Tibial nerve (tissue), 4 donors: Measurements from ENCODE around the gene CBARP. TPM values are rescaled to one million over a fixed set of nuclear protein-coding genes. Genes with fewer than 3 reads are reported as not detected.

Experiments
- DNase-seq, 2 donors: peaks; one replicate each; pipeline ENCODE4 v3.0.0-alpha.2; 2019; ENCODE audit warnings: low spot score in 2 of 2
- H3K27ac ChIP-seq, 4 donors: fragments of 200-600 bp; sonication (generic) in 3 of 4; one replicate each; pipeline ENCODE4 v1.5.1; 2017 to 2019; ENCODE audit warnings: mild to moderate bottlenecking in 1 of 4
- H3K27me3 ChIP-seq, 2 donors: fragments of 200-600 bp; sonication (generic) in 1 of 2; one replicate each; pipeline versions ENCODE4 v1.5.1 to v1.6.0; 2017 to 2019
- H3K36me3 ChIP-seq, 3 donors: fragments of 200-600 bp; sonication (generic); one replicate each; pipeline ENCODE4 v1.5.1; 2018 to 2019
- H3K4me1 ChIP-seq, 4 donors: fragments of 200-600 bp; sonication (generic) in 3 of 4; one replicate each; pipeline ENCODE4 v1.5.1; 2017 to 2019
- H3K4me3 ChIP-seq, 4 donors: fragments of 200-600 bp; sonication (generic) in 3 of 4; one replicate each; pipeline ENCODE4 v1.5.1; 2017 to 2019; ENCODE audit warnings: mild to moderate bottlenecking in 1 of 4, moderate library complexity in 1 of 4
- H3K9me3 ChIP-seq, 4 donors: fragments of 200-600 bp; sonication (generic) in 3 of 4; one replicate each; pipeline ENCODE4 v1.5.1; 2017 to 2019
- CTCF ChIP-seq, 5 experiments: fragments of 200-600 bp in 3 of 5; fragments of 450-650 bp in 2 of 5; sonication (generic) in 3 of 5; IDR thresholded peaks; one replicate each; pipeline ENCODE4 v1.5.1; 2016 to 2019; ENCODE audit warnings: antibody characterized with exemption in 5 of 5, mild to moderate bottlenecking in 3 of 5, moderate library complexity in 2 of 5
- EP300 ChIP-seq, 2 donors: sonication (generic); formaldehyde crosslinking; IDR thresholded peaks; one replicate each; pipeline ENCODE4 v1.6.1; 2017; ENCODE audit warnings: antibody characterized with exemption in 2 of 2, mild to moderate bottlenecking in 1 of 2
- POLR2A ChIP-seq, 2 donors: fragments of 450-650 bp; IDR thresholded peaks; one replicate each; pipeline ENCODE4 v1.6.1; 2017; ENCODE audit warnings: antibody characterized with exemption in 2 of 2, mild to moderate bottlenecking in 2 of 2, moderate library complexity in 2 of 2
- WGBS, 2 donors: methylation state at CpG; one replicate each; pipeline ENCODE4 v1.1.5; 2018; 5-methylcytosine and 5-hydroxymethylcytosine counted together
- total RNA-seq, 4 donors: library from RNA; depleted of rRNA; stranded (reverse); fragments of >200 nt; gene quantifications; one replicate each; pipeline ENCODE4 v1.1.0, GENCODE V29; 2016

Gene CBARP
- total RNA-seq, 4 donors from 2014 or later = 0.22 to 3.9 (median 1.4) TPM

GRCh38 chr19:1259876-1260748 is 22.3 kb upstream of the CBARP start:
- TF ChIP-seq EP300 (IDR thresholded peaks at IDR 0.05) (no peak), POLR2A (IDR thresholded peaks at IDR 0.05) (no peak), CTCF (IDR thresholded peaks at IDR 0.05) (no peak)
- peak overlapping the region; percentile 75 to 99 (median 95) for H3K27ac ChIP-seq
- no peaks in the 10 kb centered on the region for H3K27me3 ChIP-seq
- peaks cover 0 to 95% (median 66%) of the 10 kb centered on the region in 4 donors for H3K4me1 ChIP-seq
- H3K4me3 ChIP-seq = peak overlapping the region; percentile 17 to 69 (median 52)
- H3K9me3 ChIP-seq = no peaks in the 10 kb centered on the region
- H3K36me3 ChIP-seq = peaks cover 3 to 33% (median 13%) of the 10 kb centered on the region in 3 donors
- 11 to 24% methylated on average over 11 to 16 of the region's 33 CpGs for WGBS, 2 donors
- DNase-seq = no peak

DNA sequence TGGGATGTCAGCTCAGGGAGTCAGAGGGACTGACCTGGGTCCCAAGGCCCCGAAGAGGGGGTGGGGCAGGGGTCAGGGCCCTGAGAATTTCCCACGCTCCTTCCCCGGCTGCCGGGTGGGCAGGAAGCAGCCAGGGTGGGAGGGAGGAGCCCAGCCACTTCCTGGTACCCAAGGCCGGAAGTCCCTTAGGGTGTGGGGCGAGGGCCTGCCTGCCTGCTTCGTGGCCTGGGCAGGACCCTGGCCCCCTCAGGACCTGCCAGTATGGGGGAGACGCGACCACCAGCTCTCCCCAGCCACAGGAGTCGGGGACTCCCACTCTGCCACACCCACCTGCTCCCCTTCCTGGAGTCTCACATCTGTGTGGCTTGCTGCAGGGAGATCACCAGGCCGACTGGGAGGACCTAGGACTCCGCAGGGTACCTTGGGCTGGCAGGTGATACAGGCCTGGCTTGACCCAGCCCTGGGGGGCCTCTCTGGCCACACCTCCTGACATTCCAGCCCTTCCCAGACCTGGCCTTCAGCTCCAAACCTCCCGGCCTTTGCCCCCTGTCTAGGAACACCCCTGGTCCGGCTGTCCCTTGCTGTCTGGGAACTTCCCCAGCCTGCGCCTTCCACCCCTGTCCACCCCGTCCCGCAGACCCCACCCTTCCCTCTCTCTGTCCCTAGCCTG is 21.5 kb upstream of the CBARP start:
- peak in 1 of 2 donors; percentile 43 for DNase-seq
- Histone ChIP-seq H3K9me3 (no peaks in the 10 kb centered on the region), H3K4me1 (peaks cover 0 to 95% (median 70%) of the 10 kb centered on the region in 4 donors), H3K27ac (peak overlapping the region; percentile 75 to 99 (median 95)), H3K4me3 (peak overlapping the region in 3 of 4 donors; percentile 13 to 25 (median 23)), H3K27me3 (no peaks in the 10 kb centered on the region), H3K36me3 (peaks cover 7 to 39% (median 21%) of the 10 kb centered on the region in 3 donors)
- 15 to 16% methylated on average over 14 to 15 of the region's 17 CpGs for WGBS, 2 donors
- TF ChIP-seq CTCF (IDR thresholded peaks at IDR 0.05) = no peak
- peak; percentile 35 to 67 for TF ChIP-seq EP300 (IDR thresholded peaks at IDR 0.05)
- TF ChIP-seq POLR2A (IDR thresholded peaks at IDR 0.05) = peak in 1 of 2 donors; percentile 34

DNA sequence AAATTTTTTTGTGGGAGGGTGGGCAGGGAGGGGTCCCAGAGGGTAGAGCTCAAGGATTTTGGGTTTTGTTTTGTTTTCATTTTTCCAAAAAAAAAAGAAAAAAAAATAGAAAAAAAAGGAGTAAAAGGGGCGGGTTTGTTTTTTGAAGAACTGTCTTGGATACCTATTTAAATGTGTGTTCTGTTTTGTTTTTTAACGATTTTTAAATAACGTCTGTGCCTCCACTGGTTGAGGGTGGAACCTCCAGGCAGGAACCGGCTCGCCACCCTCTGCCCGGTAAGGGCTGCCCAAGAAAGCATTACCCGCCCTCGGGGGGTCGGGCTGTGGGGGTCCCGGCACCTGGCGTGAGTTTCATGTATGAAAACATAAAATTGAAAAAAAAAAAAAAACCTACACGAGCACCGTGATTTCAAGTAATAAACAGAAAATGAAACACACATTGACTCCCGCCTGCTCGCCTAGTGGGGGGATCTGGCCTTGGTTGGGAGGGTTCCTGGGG is 21.0 kb upstream of the CBARP start:
- H3K27ac ChIP-seq = peak overlapping the region; percentile 75 to 99 (median 95)
- no peaks in the 10 kb centered on the region for H3K9me3 ChIP-seq
- H3K4me3 ChIP-seq = peak overlapping the region in 3 of 4 donors; percentile 13 to 25 (median 23)
- H3K36me3 ChIP-seq = peaks cover 7 to 44% (median 24%) of the 10 kb centered on the region in 3 donors
- TF ChIP-seq CTCF (IDR thresholded peaks at IDR 0.05) (no peak), EP300 (IDR thresholded peaks at IDR 0.05) (no peak), POLR2A (IDR thresholded peaks at IDR 0.05) (no peak)
- no peaks in the 10 kb centered on the region for H3K27me3 ChIP-seq
- peaks cover 0 to 96% (median 76%) of the 10 kb centered on the region in 4 donors for H3K4me1 ChIP-seq
- WGBS, 2 donors = 17 to 23% methylated on average over 15 of the region's 15 CpGs
- no peak for DNase-seq

- Histone ChIP-seq H3K27ac (peak overlapping the region; percentile 14 to 99 (median 95)), H3K36me3 (peaks cover 7 to 44% (median 24%) of the 10 kb centered on the region in 3 donors), H3K9me3 (no peaks in the 10 kb centered on the region), H3K27me3 (no peaks in the 10 kb centered on the region), H3K4me1 (peaks cover 0 to 96% (median 80%) of the 10 kb centered on the region in 4 donors), H3K4me3 (no peak overlapping the region)
- TF ChIP-seq POLR2A (IDR thresholded peaks at IDR 0.05) = no peak
- TF ChIP-seq CTCF (IDR thresholded peaks at IDR 0.05) = no peak
- TF ChIP-seq EP300 (IDR thresholded peaks at IDR 0.05) = no peak
- no peak for DNase-seq
- 69 to 71% methylated on average over 8 of the region's 8 CpGs for WGBS, 2 donors
Measured at GRCh38 chr19:1258163-1258492, 20.3 kb upstream of the CBARP start.
